Endothelial cell of umbilical vein (primary cell): Measurements from ENCODE around the gene GULP1. TPM values are rescaled to one million over a fixed set of nuclear protein-coding genes. Genes with fewer than 3 reads are reported as not detected.

Experiments
- BruUV-seq: library from RNA; stranded (reverse); fragments of 400-500 nt; replicated peaks from 2 replicates; lab custom pipeline; 2021; lab: Mats Ljungman, UMichigan
- CTCF ChIA-PET: fragments of 300-600, 350-600 bp; sonication (Branson Sonifier 250); formaldehyde crosslinking; loops from one replicate; lab custom pipeline; 2021; ENCODE audit warnings: antibody characterized with exemption, inconsistent platforms; lab: Charles Lee
- POLR2A ChIA-PET: fragments of 300-600, 350-600 bp; sonication (Branson Sonifier 250); formaldehyde crosslinking; loops from one replicate; lab custom pipeline; 2021; ENCODE audit warnings: antibody characterized with exemption, inconsistent platforms; lab: Charles Lee
- DNase-seq: peaks from one replicate; pipeline ENCODE4 v3.0.0-alpha.2; 2011; ENCODE audit warnings: low read depth, low spot score
- FAIRE-seq: peaks from 2 replicates; lab custom pipeline; 2011; peaks lifted over from hg19 to GRCh38; lab: Jason Lieb, UNC
- H2AFZ ChIP-seq: 2 replicates; pipeline ENCODE4 v1.6.0; 2012; ENCODE audit warnings: low read depth, low read length, control low read depth, inconsistent platforms
- H3K27ac ChIP-seq: 2 replicates; pipeline ENCODE4 v1.5.1; 2011; ENCODE audit warnings: low read depth, mild to moderate bottlenecking, control low read depth, low read length, moderate library complexity; ENCODE audit not compliant: insufficient read depth
- H3K27me3 ChIP-seq, 2 experiments: 2 replicates each; pipeline versions ENCODE4 v1.6.0 to v1.6.1; 2011; ENCODE audit warnings: low read length in 2 of 2, mixed read lengths in 1 of 2; ENCODE audit not compliant: control insufficient read depth in 2 of 2, insufficient read depth in 2 of 2
- H3K36me3 ChIP-seq, 2 experiments: 2 replicates in 1 of 2; 3 replicates in 1 of 2; pipeline ENCODE4 v1.5.1; 2011; ENCODE audit warnings: low read length in 2 of 2, mild to moderate bottlenecking in 1 of 2, moderate library complexity in 1 of 2; ENCODE audit not compliant: control insufficient read depth in 2 of 2, insufficient read depth in 2 of 2; ENCODE audit errors: extremely low read depth in 1 of 2
- H3K4me1 ChIP-seq: 3 replicates; pipeline ENCODE4 v1.5.1; 2011; ENCODE audit warnings: mild to moderate bottlenecking, low read length; ENCODE audit not compliant: control insufficient read depth, insufficient read depth; ENCODE audit errors: extremely low read depth
- H3K4me2 ChIP-seq: 2 replicates; pipeline ENCODE4 v1.6.1; 2011; ENCODE audit warnings: low read length, control low read depth, mixed read lengths; ENCODE audit not compliant: insufficient read depth
- H3K4me3 ChIP-seq, 3 experiments: fragments of 200-600 bp in 1 of 3; sonication (generic), shearing (Covaris generic) in 1 of 3; replicated peaks in 1 of 3; 2 replicates each; pipeline ENCODE4 v1.5.1; 2011 to 2016; ENCODE audit warnings: control low read depth in 3 of 3, low read length in 3 of 3, mild to moderate bottlenecking in 2 of 3, inconsistent platforms in 1 of 3, low read depth in 1 of 3, moderate library complexity in 1 of 3; ENCODE audit not compliant: insufficient read depth in 1 of 3
- H3K79me2 ChIP-seq: 2 replicates; pipeline ENCODE4 v1.6.0; 2012; ENCODE audit warnings: low read length, inconsistent platforms; ENCODE audit not compliant: control insufficient read depth, insufficient read depth
- H3K9ac ChIP-seq: replicated peaks from 2 replicates; pipeline ENCODE3; 2011; ENCODE audit warnings: low read length, control low read depth; ENCODE audit not compliant: insufficient read depth; ENCODE audit errors: extremely low read depth
- H3K9me1 ChIP-seq: replicated peaks from 3 replicates; pipeline ENCODE4 v1.6.0; 2011; ENCODE audit warnings: mild to moderate bottlenecking, low read length; ENCODE audit not compliant: control insufficient read depth, insufficient read depth; ENCODE audit errors: extremely low read depth
- H3K9me3 ChIP-seq: replicated peaks from 2 replicates; pipeline ENCODE4 v1.5.1; 2012; ENCODE audit warnings: low read length, inconsistent platforms; ENCODE audit not compliant: control insufficient read depth, insufficient read depth
- H4K20me1 ChIP-seq: replicated peaks from 2 replicates; pipeline ENCODE3; 2011; ENCODE audit warnings: mild to moderate bottlenecking, low read length; ENCODE audit not compliant: control insufficient read depth, insufficient read depth; ENCODE audit errors: extremely low read depth
- EZH2 ChIP-seq: IDR thresholded peaks from 2 replicates; pipeline ENCODE4 v1.6.1; 2012; ENCODE audit warnings: borderline replicate concordance, low read depth, mild to moderate bottlenecking, moderate library complexity, low read length, inconsistent platforms; ENCODE audit not compliant: severe bottlenecking
- FOS ChIP-seq: IDR thresholded peaks from 2 replicates; pipeline ENCODE4 v1.6.1; 2011; ENCODE audit warnings: mild to moderate bottlenecking, low read length, moderate library complexity, borderline replicate concordance; ENCODE audit not compliant: insufficient read depth
- GATA2 ChIP-seq: IDR thresholded peaks from 2 replicates; pipeline ENCODE4 v1.7.0; 2011; ENCODE audit warnings: low read depth, mild to moderate bottlenecking, moderate library complexity, mixed read lengths, low read length; ENCODE audit not compliant: insufficient read length, insufficient read depth
- JUN ChIP-seq: IDR thresholded peaks from 2 replicates; pipeline ENCODE4 v1.6.1; 2011; ENCODE audit warnings: borderline replicate concordance, low read depth; ENCODE audit not compliant: insufficient read length, insufficient read depth
- MYC ChIP-seq: IDR thresholded peaks from one replicate; pipeline ENCODE4 v1.6.1; 2011; ENCODE audit warnings: mild to moderate bottlenecking, low read depth, low read length
- POLR2A ChIP-seq: IDR thresholded peaks from 2 replicates; pipeline ENCODE4 v1.6.1; 2012; ENCODE audit warnings: low read depth, mild to moderate bottlenecking, control low read depth, low read length
- POLR2AphosphoS5 ChIP-seq: IDR thresholded peaks from 2 replicates; pipeline ENCODE4 v1.6.1; 2012; ENCODE audit warnings: low read depth, mild to moderate bottlenecking, control low read depth, low read length, moderate library complexity; ENCODE audit not compliant: insufficient read depth
- dilution Hi-C: fragments of 300-500 bp; cut with MboI; formaldehyde crosslinking; loops from one replicate; pipeline ENCODE4 v1.15.0; 2019; ENCODE audit warnings: low sequenced_read_pairs; ENCODE audit not compliant: extremely low pct_ligation_motif_present
- intact Hi-C: fragments of 100-400 bp; cut with micrococcal nuclease; formaldehyde crosslinking; loops from one replicate; pipeline ENCODE4 v1.10.0; 2022
- polyA plus RNA-seq, 4 experiments: library from polyadenylated mRNA; depleted of rRNA in 3 of 4; stranded (reverse) in 3 of 4; unstranded in 1 of 4; fragments of >200 nt; gene quantifications; 2 replicates each; pipeline versions ENCODE4 v1.2.1 to v1.2.3, GENCODE V29; 2011 to 2012; ENCODE audit warnings: missing spikeins in 1 of 4
- total RNA-seq: library from RNA; stranded (reverse); gene quantifications from 2 replicates; pipeline ENCODE4 v1.2.3, GENCODE V29; 2021
- TF ChIP-seq, protein P1 (sequence below): IDR thresholded peaks from 2 replicates; pipeline ENCODE4 v1.6.1; 2011; ENCODE audit not compliant: insufficient read depth, insufficient read length
- TF ChIP-seq, protein P2 (sequence below), 2 donors: IDR thresholded peaks; 1 replicate in 1 of 2; 2 replicates in 1 of 2; pipeline ENCODE4 v1.5.1; 2011; ENCODE audit warnings: low read length in 2 of 2, mild to moderate bottlenecking in 2 of 2, moderate library complexity in 2 of 2, control low read depth in 1 of 2, inconsistent platforms in 1 of 2, low read depth in 1 of 2; ENCODE audit not compliant: insufficient read depth in 1 of 2; ENCODE audit errors: extremely low read depth in 1 of 2

Gene GULP1
- total and polyA plus RNA-seq, 2 donors (not counting 3 experiments of a cell fraction or from before 2014, with no cell fraction given), result 24.4 to 53.8 TPM

DNA sequence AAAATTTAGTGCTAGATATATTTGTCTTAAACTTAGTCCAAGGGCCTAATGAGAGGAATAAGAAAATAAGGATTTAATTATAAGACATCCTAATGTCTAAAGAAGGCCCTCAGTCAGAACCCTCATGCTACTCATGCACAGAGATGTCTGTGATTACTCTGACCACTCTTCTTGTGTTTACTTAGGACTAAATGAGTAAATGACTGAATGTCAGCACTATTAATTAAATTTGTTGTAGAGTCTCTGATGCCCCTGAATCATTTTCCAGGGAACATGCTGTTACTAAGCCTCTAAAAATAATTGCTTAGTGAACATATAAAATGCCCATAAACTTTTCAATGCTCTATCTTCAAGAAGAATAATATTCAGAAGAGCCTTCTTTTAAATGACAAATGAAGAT is 32.4 kb downstream of the GULP1 start:
- ChIA-PET POLR2A (no interaction called here), CTCF (interaction anchor here (0.6 kb wide), 1 partner anchor 751 kb away, joined by 3 read pairs; no protein-coding TSS in a partner anchor)
- Histone ChIP-seq H3K27me3 (no peaks in the 10 kb centered on the region), H3K79me2 (peaks cover 31% of the 10 kb centered on the region), H3K9me3 (no peaks in the 10 kb centered on the region), H2AFZ (no peak overlapping the region), H4K20me1 (no peaks in the 10 kb centered on the region), H3K4me1 (peaks cover 53% of the 10 kb centered on the region), H3K4me3 (no peak overlapping the region), H3K36me3 (no peaks in the 10 kb centered on the region), H3K27ac (no peak overlapping the region), H3K9ac (no peak overlapping the region), H3K9me1 (no peaks in the 10 kb centered on the region), H3K4me2 (no peak overlapping the region)
- no peak for DNase-seq
- BruUV-seq, result no TSS peak
- dilution Hi-C loops, result no loop called here
- FAIRE-seq, result no peak
- intact Hi-C loops, result loop anchor here (5.0 kb wide), 1 partner anchor 447 kb away; no protein-coding TSS in a partner anchor
- TF ChIP-seq MYC (no peak), EZH2 (no peak), GATA2 (no peak), POLR2A (no peak), JUN (no peak), FOS (no peak), POLR2AphosphoS5 (no peak)
- TF ChIP-seq, protein P1, sequence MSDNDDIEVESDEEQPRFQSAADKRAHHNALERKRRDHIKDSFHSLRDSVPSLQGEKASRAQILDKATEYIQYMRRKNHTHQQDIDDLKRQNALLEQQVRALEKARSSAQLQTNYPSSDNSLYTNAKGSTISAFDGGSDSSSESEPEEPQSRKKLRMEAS, result no peak
- TF ChIP-seq, protein P2, sequence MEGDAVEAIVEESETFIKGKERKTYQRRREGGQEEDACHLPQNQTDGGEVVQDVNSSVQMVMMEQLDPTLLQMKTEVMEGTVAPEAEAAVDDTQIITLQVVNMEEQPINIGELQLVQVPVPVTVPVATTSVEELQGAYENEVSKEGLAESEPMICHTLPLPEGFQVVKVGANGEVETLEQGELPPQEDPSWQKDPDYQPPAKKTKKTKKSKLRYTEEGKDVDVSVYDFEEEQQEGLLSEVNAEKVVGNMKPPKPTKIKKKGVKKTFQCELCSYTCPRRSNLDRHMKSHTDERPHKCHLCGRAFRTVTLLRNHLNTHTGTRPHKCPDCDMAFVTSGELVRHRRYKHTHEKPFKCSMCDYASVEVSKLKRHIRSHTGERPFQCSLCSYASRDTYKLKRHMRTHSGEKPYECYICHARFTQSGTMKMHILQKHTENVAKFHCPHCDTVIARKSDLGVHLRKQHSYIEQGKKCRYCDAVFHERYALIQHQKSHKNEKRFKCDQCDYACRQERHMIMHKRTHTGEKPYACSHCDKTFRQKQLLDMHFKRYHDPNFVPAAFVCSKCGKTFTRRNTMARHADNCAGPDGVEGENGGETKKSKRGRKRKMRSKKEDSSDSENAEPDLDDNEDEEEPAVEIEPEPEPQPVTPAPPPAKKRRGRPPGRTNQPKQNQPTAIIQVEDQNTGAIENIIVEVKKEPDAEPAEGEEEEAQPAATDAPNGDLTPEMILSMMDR (IDR thresholded peaks at IDR 0.05; ENCODE audit: extremely low read depth in 1 of 2, insufficient read depth in 1 of 2, low read depth in 1 of 2, low read length in 2 of 2), result no peak
